GM12878 (cell line): ENCODE results near the gene GUK1.

ENCODE experiments used
- CBFB ChIP-seq: IDR thresholded peaks from 2 replicates; pipeline ENCODE4 v1.6.1; 2016; ENCODE audit warnings: antibody characterized with exemption, low read depth
- CEBPZ ChIP-seq: fragments of 150-350 bp; IDR thresholded peaks from 2 replicates; pipeline ENCODE4 v1.6.1; 2016; ENCODE audit warnings: low read depth, low read length
- E2F4 ChIP-seq: IDR thresholded peaks from 2 replicates; pipeline ENCODE4 v1.6.1; 2012; ENCODE audit warnings: low read depth, low read length, improper control_type of control experiment
- RAD21 ChIP-seq: IDR thresholded peaks from 2 replicates; pipeline ENCODE4 v1.6.1; 2011; ENCODE audit warnings: mild to moderate bottlenecking, low read depth, low read length, moderate library complexity; ENCODE audit not compliant: insufficient read depth
- TCF7 ChIP-seq: IDR thresholded peaks from 2 replicates; pipeline ENCODE4 v1.6.1; 2014; ENCODE audit warnings: antibody characterized with exemption, borderline replicate concordance

- TF ChIP-seq TCF7 (no peak), CBFB (no peak), E2F4 (no peak), CEBPZ (no peak), RAD21 (no peak)
Measured at GRCh38 chr1:228161866-228162265, 21.8 kb downstream of the GUK1 start.
